ENCODE results near the gene GPR78. TPM values are rescaled to one million over a fixed set of nuclear protein-coding genes. Genes with fewer than 3 reads are reported as not detected.

GPR78 gene
- total RNA-seq, 1 donor from 2014 or later, result not detected

GRCh38 chr4:8577046-8577445 lies 3.1 kb upstream of the GPR78 start:
- Mint-ChIP-seq H3K27ac (no peak overlapping the region), H3K4me3 (no peak overlapping the region), H3K27me3 (peaks cover 14% of the 10 kb centered on the region), H3K4me1 (no peaks in the 10 kb centered on the region), H3K36me3 (ENCODE audit: low read depth) (no peaks in the 10 kb centered on the region), H3K9me3 (no peaks in the 10 kb centered on the region)
- no peak for TF ChIP-seq CTCF (IDR thresholded peaks at IDR 0.05)
- DNase-seq, result no peak
- intact Hi-C loops (cut with micrococcal nuclease), result no loop called here
- ChIA-PET CTCF (no interaction called here), POLR2A (no interaction called here)
- no peak for ATAC-seq (ENCODE audit: low read depth)

GRCh38 chr4:8577972-8578371 lies 2.2 kb upstream of the GPR78 start:
- intact Hi-C loops (cut with micrococcal nuclease), result no loop called here
- ATAC-seq (ENCODE audit: low read depth) (no peak), DNase-seq (no peak)
- no peak overlapping the region for H3K27ac Mint-ChIP-seq
- no peaks in the 10 kb centered on the region for H3K36me3 Mint-ChIP-seq (ENCODE audit: low read depth)
- no peak overlapping the region for H3K4me3 Mint-ChIP-seq
- H3K9me3 Mint-ChIP-seq, result no peaks in the 10 kb centered on the region
- no peak for TF ChIP-seq CTCF (IDR thresholded peaks at IDR 0.05)
- H3K27me3 Mint-ChIP-seq, result peaks cover 14% of the 10 kb centered on the region
- H3K4me1 Mint-ChIP-seq, result no peaks in the 10 kb centered on the region
- CTCF ChIA-PET, result no interaction called here
- POLR2A ChIA-PET, result no interaction called here

GRCh38 chr4:8578717-8579116 lies 1.5 kb upstream of the GPR78 start:
- ChIA-PET CTCF (no interaction called here), POLR2A (no interaction called here)
- DNase-seq, result no peak
- H3K4me1 Mint-ChIP-seq, result no peaks in the 10 kb centered on the region
- H3K4me3 Mint-ChIP-seq, result no peak overlapping the region
- no peaks in the 10 kb centered on the region for H3K9me3 Mint-ChIP-seq
- no peaks in the 10 kb centered on the region for H3K36me3 Mint-ChIP-seq (ENCODE audit: low read depth)
- intact Hi-C loops (cut with micrococcal nuclease), result no loop called here
- H3K27me3 Mint-ChIP-seq, result peaks cover 14% of the 10 kb centered on the region
- no peak for TF ChIP-seq CTCF (IDR thresholded peaks at IDR 0.05)
- ATAC-seq (ENCODE audit: low read depth), result no peak
- H3K27ac Mint-ChIP-seq, result no peak overlapping the region

DNA sequence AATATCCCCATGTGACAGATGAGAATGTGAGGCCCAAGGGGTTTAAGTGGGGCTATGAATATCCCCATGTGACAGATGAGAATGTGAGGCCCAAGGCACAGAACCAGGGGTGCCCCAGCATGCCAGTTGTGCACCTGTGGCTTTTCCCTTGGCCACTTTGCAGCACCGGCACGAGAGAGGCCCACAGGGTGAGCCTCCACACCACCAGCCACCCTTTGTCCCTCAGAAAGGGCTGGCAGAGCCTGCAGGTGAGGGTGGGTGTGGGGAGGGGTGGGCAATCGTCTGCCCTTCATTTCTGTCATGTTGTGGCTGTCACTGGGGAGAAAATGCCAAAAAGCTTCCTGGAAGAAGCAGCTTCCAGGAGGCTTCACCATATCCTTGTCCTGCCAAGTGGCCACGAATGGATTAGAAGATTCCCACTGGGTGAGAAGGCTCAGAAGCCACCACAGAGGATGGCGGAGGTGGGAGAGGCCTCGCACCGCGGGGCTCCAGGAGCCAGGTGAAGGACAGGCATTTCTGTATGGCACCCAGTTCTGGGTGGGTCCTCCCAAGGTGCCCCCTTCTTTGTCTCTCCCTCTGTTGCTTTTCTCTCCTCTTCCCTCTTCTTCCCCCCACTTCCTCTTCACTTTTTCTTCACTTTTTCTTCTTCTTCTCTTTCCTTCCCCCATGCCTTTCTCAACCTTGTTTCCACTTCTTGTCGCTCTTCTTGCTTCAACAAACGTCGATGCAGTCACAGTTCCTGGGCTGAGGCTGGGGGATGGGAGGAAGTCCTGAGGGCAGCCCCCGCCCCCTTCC lies 469 bp upstream of the GPR78 start:
- ATAC-seq (ENCODE audit: low read depth), result no peak
- ChIA-PET POLR2A (no interaction called here), CTCF (no interaction called here)
- DNase-seq, result no peak
- peaks cover 14% of the 10 kb centered on the region for H3K27me3 Mint-ChIP-seq
- intact Hi-C loops (cut with micrococcal nuclease), result no loop called here
- no peaks in the 10 kb centered on the region for H3K36me3 Mint-ChIP-seq (ENCODE audit: low read depth)
- no peaks in the 10 kb centered on the region for H3K9me3 Mint-ChIP-seq
- H3K4me3 Mint-ChIP-seq, result no peak overlapping the region
- H3K4me1 Mint-ChIP-seq, result no peaks in the 10 kb centered on the region
- no peak for TF ChIP-seq CTCF (IDR thresholded peaks at IDR 0.05)
- no peak overlapping the region for H3K27ac Mint-ChIP-seq

DNA sequence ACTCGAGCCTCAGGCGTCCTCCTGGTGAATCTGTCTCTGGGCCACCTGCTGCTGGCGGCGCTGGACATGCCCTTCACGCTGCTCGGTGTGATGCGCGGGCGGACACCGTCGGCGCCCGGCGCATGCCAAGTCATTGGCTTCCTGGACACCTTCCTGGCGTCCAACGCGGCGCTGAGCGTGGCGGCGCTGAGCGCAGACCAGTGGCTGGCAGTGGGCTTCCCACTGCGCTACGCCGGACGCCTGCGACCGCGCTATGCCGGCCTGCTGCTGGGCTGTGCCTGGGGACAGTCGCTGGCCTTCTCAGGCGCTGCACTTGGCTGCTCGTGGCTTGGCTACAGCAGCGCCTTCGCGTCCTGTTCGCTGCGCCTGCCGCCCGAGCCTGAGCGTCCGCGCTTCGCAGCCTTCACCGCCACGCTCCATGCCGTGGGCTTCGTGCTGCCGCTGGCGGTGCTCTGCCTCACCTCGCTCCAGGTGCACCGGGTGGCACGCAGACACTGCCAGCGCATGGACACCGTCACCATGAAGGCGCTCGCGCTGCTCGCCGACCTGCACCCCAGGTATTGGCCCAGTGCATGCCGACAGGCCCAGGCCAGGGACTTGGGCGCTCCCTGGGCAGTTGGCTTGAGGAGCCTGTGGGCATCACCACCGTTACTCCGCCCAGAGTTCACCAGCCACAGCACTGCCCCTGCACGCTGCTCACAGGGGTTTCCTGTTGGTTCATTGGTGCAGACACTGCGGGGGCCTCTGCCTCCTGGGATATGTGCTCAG lies 1.1 kb downstream of the GPR78 start:
- H3K27me3 Mint-ChIP-seq, result peaks cover 13% of the 10 kb centered on the region
- DNase-seq (no peak), ATAC-seq (ENCODE audit: low read depth) (no peak)
- H3K27ac Mint-ChIP-seq, result no peak overlapping the region
- no peaks in the 10 kb centered on the region for H3K4me1 Mint-ChIP-seq
- H3K9me3 Mint-ChIP-seq, result no peaks in the 10 kb centered on the region
- intact Hi-C loops (cut with micrococcal nuclease), result no loop called here
- no peaks in the 10 kb centered on the region for H3K36me3 Mint-ChIP-seq (ENCODE audit: low read depth)
- POLR2A ChIA-PET, result no interaction called here
- H3K4me3 Mint-ChIP-seq, result no peak overlapping the region
- TF ChIP-seq CTCF (IDR thresholded peaks at IDR 0.05), result no peak
- CTCF ChIA-PET, result no interaction called here

Data from activated B cell treated with CpG ODN at 0.5 μM for 24 hours (primary cell).